H1 (cell line): ENCODE data around the gene SLC35E1.

Experiments used
- CTCF ChIP-seq, 3 experiments: IDR thresholded peaks; 1 replicate in 2 of 3; 2 replicates in 1 of 3; pipeline versions ENCODE4 v1.5.1 to v1.6.1; 2011; ENCODE audit warnings: low read length in 3 of 3, mild to moderate bottlenecking in 3 of 3, inconsistent platforms in 2 of 3, low read depth in 1 of 3, moderate library complexity in 1 of 3; ENCODE audit not compliant: insufficient read depth in 1 of 3; ENCODE audit errors: control extremely low read depth in 1 of 3
- POLR2A ChIP-seq, 2 experiments: IDR thresholded peaks; 1 replicate in 1 of 2; 2 replicates in 1 of 2; pipeline ENCODE4 v1.6.1; 2011; ENCODE audit warnings: low read depth in 2 of 2, low read length in 2 of 2, mild to moderate bottlenecking in 2 of 2; ENCODE audit errors: control extremely low read depth in 1 of 2
- TCF12 ChIP-seq: IDR thresholded peaks from 2 replicates; pipeline ENCODE4 v1.6.1; 2011; ENCODE audit warnings: low read depth, mild to moderate bottlenecking, low read length
- TF ChIP-seq, protein P1 (sequence below): IDR thresholded peaks from 2 replicates; pipeline ENCODE4 v1.6.1; 2011; ENCODE audit warnings: low read length, improper control_type of control experiment

GRCh38 chr19:16573296-16573695 is 1.1 kb upstream of the SLC35E1 start:
- TF ChIP-seq TCF12: no peak
- no peak for TF ChIP-seq CTCF (IDR thresholded peaks at IDR 0.05; ENCODE audit: control extremely low read depth in 1 of 3, insufficient read depth in 1 of 3, low read depth in 1 of 3, low read length in 3 of 3)
- TF ChIP-seq, protein P1, sequence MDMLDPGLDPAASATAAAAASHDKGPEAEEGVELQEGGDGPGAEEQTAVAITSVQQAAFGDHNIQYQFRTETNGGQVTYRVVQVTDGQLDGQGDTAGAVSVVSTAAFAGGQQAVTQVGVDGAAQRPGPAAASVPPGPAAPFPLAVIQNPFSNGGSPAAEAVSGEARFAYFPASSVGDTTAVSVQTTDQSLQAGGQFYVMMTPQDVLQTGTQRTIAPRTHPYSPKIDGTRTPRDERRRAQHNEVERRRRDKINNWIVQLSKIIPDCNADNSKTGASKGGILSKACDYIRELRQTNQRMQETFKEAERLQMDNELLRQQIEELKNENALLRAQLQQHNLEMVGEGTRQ: no peak
- TF ChIP-seq POLR2A (IDR thresholded peaks at IDR 0.05; ENCODE audit: control extremely low read depth in 1 of 2, low read depth in 2 of 2, low read length in 2 of 2): no peak
